Stimulated activated CD8-positive, alpha-beta memory T cell treated with anti-CD3 and anti-CD28 coated beads, Interleukin-2, amount 100 ng/mL, for 1 hour (primary cell): ENCODE results near the gene ROPN1L.
"Not testable (repeated sequence)": the region's sequence is repeated elsewhere in the genome, so short reads cannot be mapped to it uniquely, and the experiment has no call there.

Experiments used
- DNase-seq, 2 donors: peaks; one replicate each; pipeline ENCODE4 v3.0.0-alpha.2; 2020; ENCODE audit warnings: low read depth in 2 of 2

The ROPN1L gene

GRCh38 chr5:10501554-10502075 lies 59.9 kb downstream of the ROPN1L start:
- no peak for DNase-seq

- no peak for DNase-seq
Observed at GRCh38 chr5:10502130-10502529, 60.5 kb downstream of the ROPN1L start.

DNA sequence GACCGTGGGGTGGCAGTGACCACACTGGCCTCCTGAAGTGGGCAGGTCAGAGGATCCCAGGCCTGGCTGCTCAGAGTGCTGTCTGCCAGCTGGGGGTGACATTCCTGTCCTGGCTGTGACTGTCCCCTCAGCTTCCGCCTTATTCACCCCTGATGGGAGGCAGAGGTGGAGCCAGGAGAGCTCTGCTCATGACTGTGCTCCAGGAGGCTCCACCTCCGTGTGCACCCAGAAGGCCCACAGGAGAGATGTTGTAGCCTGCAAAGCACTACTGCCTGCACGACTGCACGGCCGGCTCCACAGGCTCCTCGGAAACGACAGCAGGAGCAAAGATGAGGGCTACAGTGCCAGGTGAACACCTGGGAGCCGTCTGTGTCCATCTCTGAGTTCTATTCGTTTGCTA lies 60.9 kb downstream of the ROPN1L start:
- no peak for DNase-seq

GRCh38 chr5:10503321-10503720 lies 61.6 kb downstream of the ROPN1L start:
- DNase-seq: no peak

DNA sequence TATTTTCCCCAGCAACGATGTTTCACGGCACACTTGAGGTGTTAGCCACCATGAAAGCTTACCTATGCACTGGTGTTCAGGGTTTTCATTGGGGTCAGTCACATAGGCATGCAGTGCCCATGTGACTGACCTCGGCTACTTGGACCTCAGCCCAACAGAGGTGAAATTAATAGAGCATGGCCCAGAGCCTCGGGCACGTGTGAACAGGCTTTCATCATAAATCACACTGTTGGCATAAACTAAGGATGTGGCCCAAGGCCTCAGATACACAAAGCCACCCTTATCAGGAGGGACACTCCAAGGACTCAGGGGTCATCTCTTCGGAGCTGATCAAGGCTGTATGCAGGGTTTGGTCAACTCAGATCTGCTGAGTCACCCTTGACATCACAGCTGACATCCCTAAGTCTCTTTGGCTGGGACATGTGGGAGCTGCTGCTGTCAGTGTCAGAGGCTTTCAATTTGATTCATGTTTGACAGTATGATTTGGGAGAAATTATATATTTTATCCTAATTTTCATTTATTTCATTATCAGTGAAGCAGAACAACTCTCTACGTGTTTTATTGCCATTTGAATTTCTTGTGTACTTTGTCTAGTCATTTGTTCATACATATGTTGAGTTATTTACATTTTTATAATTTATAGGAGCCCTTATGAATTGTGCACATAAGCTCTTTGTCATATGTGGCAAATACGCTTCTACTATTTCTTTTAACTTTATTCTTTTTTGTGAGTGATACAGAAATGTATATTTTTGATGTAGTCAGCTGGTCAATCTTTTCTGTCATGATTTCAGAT lies 62.5 kb downstream of the ROPN1L start:
- no peak for DNase-seq

DNA sequence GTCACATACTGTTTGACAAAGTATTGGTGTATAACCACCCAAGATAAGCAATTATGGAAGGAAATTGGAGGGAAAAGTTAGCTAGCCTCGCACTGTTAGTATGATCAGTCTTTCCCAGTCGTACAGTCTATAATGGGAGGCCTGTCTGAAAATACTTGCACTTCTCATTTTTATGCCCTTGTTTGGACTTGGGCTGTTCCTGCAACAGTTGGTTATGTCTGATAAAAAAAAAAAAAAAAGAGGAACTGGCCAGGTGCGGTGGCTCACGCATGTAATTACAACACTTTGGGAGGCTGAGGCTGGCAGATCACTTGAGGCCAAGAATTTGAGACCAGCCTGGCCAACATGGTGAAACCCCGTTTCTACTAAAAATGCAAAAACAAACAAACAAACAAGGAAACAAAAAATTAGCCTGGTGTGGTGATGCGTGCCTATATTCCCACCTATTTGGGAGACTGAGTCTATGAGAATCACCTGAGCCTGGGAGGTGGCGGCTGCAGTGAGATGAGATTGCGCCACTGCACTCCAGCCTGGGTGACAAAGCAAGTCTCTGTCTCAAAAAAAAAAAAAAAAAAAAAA lies 63.9 kb downstream of the ROPN1L start:
- DNase-seq: no peak

DNA sequence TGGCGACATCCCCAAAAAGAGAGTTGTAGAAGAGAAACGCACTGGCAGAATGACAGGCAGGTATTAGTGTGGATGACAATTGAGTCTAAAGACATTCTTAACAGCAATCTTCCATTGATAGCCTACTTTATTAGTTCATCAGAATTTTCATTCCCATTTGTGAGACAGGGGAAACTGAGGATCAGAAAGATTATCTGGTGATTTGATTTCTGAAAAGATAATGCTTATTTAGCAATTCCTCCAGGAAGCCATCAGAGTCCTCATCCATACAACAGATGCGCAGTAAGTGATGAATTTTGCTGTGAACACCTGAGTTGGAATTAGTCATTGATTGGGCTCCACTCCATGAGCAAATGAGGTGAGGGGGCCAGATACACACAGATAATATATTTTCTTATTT lies 64.9 kb downstream of the ROPN1L start:
- no peak for DNase-seq

DNA sequence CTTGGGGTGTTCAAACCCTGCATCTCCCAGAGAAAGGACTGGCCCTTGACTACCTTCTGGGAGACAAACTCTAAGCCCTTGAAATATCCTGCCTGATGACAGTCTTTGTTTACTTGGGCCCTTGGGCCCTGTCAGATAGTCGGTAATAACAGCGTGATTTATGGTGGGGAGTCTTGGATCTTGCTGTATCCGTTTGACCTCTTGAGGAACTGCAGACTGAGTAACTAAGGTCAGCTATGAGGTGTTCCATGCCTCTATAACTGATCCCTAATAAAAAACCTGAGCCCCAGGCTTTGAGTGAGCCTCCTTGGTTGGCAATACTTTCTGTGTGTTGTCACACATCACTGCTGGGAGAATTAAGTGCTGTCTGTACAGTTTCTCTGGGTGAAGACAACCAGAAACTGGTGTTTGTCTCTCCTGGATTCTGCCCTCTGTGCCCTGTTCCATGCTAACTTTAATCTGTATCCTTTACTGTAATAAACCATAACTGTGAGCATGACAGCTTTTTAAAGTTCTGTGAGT lies 66.0 kb downstream of the ROPN1L start:
- no peak for DNase-seq

- DNase-seq: no peak
Observed at GRCh38 chr5:10509575-10509974, 67.9 kb downstream of the ROPN1L start.

- no peak for DNase-seq
Observed at GRCh38 chr5:10511741-10512640, 70.3 kb downstream of the ROPN1L start.

- no peak for DNase-seq
Observed at GRCh38 chr5:10513501-10514442, 72.1 kb downstream of the ROPN1L start.

GRCh38 chr5:10514572-10514971 lies 72.9 kb downstream of the ROPN1L start:
- not testable (repeated sequence) for DNase-seq
